HG03025 (cell line): Measurements from ENCODE around the gene IRF4.

Experiments used
- ATAC-seq: cut with Tn5 transposase; IDR thresholded peaks from one replicate; pipeline ENCODE4 v1.9.1; 2021; ENCODE audit warnings: mild to moderate bottlenecking, moderate library complexity; ENCODE audit not compliant: unreplicated experiment, low FRiP score

IRF4 gene

GRCh38 chr6:379410-380181 is 12.0 kb upstream of the IRF4 start:
- ATAC-seq, result no peak

- no peak for ATAC-seq
Measured at GRCh38 chr6:380234-381218, 11.0 kb upstream of the IRF4 start.

GRCh38 chr6:381742-382461 is 9.7 kb upstream of the IRF4 start:
- no peak for ATAC-seq

- no peak for ATAC-seq
Measured at GRCh38 chr6:382883-383810, 8.4 kb upstream of the IRF4 start.

- no peak for ATAC-seq
Measured at GRCh38 chr6:383856-384255, 7.7 kb upstream of the IRF4 start.

GRCh38 chr6:384898-385297 is 6.7 kb upstream of the IRF4 start:
- ATAC-seq, result no peak

- ATAC-seq, result no peak
Measured at GRCh38 chr6:385614-386013, 5.9 kb upstream of the IRF4 start.

- ATAC-seq, result no peak
Measured at GRCh38 chr6:386688-387266, 4.8 kb upstream of the IRF4 start.

- ATAC-seq, result no peak
Measured at GRCh38 chr6:387293-387741, 4.2 kb upstream of the IRF4 start.

GRCh38 chr6:388202-388903 is 3.2 kb upstream of the IRF4 start:
- ATAC-seq, result no peak

GRCh38 chr6:389143-389542 is 2.4 kb upstream of the IRF4 start:
- no peak for ATAC-seq

GRCh38 chr6:389622-390021 is 1.9 kb upstream of the IRF4 start:
- no peak for ATAC-seq

- peak; percentile 4 for ATAC-seq
Measured at GRCh38 chr6:390914-391558, 516 bp upstream of the IRF4 start.

GRCh38 chr6:392441-393390 is 1.2 kb downstream of the IRF4 start:
- ATAC-seq, result peak; percentile 0

GRCh38 chr6:393391-394221 is 2.1 kb downstream of the IRF4 start:
- no peak for ATAC-seq

GRCh38 chr6:394641-395289 is 3.2 kb downstream of the IRF4 start:
- ATAC-seq, result no peak
